ENCODE data around the gene FNDC3B.

The FNDC3B gene

GRCh38 chr3:172068977-172069376 is 29.6 kb downstream of the FNDC3B start:
- peaks cover 5% of the 10 kb centered on the region for H3K36me3 ChIP-seq (ENCODE audit: insufficient read depth, low read length)
- WGBS = 81% methylated on average over 3 of the region's 4 CpGs
- no peaks in the 10 kb centered on the region for H3K9me3 ChIP-seq (ENCODE audit: insufficient read depth, low read depth, low read length)
- H3K4me1 ChIP-seq (ENCODE audit: insufficient read depth, low read length) = peaks cover 53% of the 10 kb centered on the region
- H3K9ac ChIP-seq (ENCODE audit: low read depth, low read length) = no peak overlapping the region
- H3K4me3 ChIP-seq (ENCODE audit: low read length) = no peak overlapping the region
- no peaks in the 10 kb centered on the region for H3K27me3 ChIP-seq (ENCODE audit: insufficient read depth, low read length)
- H3K27ac ChIP-seq (ENCODE audit: low read depth, low read length) = no peak overlapping the region

GRCh38 chr3:172069478-172069877 is 30.1 kb downstream of the FNDC3B start:
- H3K4me1 ChIP-seq (ENCODE audit: insufficient read depth, low read length) = peaks cover 53% of the 10 kb centered on the region
- H3K9ac ChIP-seq (ENCODE audit: low read depth, low read length) = no peak overlapping the region
- WGBS = 77% methylated on average over 2 of the region's 3 CpGs
- H3K27me3 ChIP-seq (ENCODE audit: insufficient read depth, low read length) = no peaks in the 10 kb centered on the region
- no peak overlapping the region for H3K4me3 ChIP-seq (ENCODE audit: low read length)
- no peak overlapping the region for H3K27ac ChIP-seq (ENCODE audit: low read depth, low read length)
- H3K9me3 ChIP-seq (ENCODE audit: insufficient read depth, low read depth, low read length) = no peaks in the 10 kb centered on the region
- H3K36me3 ChIP-seq (ENCODE audit: insufficient read depth, low read length) = peaks cover 3% of the 10 kb centered on the region; the same call in 1 of the 2 replicates

GRCh38 chr3:172070269-172070668 is 30.9 kb downstream of the FNDC3B start:
- Histone ChIP-seq H3K4me3 (ENCODE audit: low read length) (no peak overlapping the region), H3K27ac (ENCODE audit: low read depth, low read length) (no peak overlapping the region), H3K4me1 (ENCODE audit: insufficient read depth, low read length) (peaks cover 52% of the 10 kb centered on the region), H3K9ac (ENCODE audit: low read depth, low read length) (no peak overlapping the region), H3K9me3 (ENCODE audit: insufficient read depth, low read depth, low read length) (no peaks in the 10 kb centered on the region), H3K27me3 (ENCODE audit: insufficient read depth, low read length) (no peaks in the 10 kb centered on the region), H3K36me3 (ENCODE audit: insufficient read depth, low read length) (0 out of 2 replicates have a peak, but pooled peaks cover 3% of the 10 kb centered on the region)
- 90% methylated on average over 6 of the region's 6 CpGs for WGBS

GRCh38 chr3:172070802-172071201 is 31.4 kb downstream of the FNDC3B start:
- Histone ChIP-seq H3K4me1 (ENCODE audit: insufficient read depth, low read length) (peaks cover 47% of the 10 kb centered on the region), H3K4me3 (ENCODE audit: low read length) (no peak overlapping the region), H3K27ac (ENCODE audit: low read depth, low read length) (no peak overlapping the region), H3K27me3 (ENCODE audit: insufficient read depth, low read length) (no peaks in the 10 kb centered on the region), H3K9me3 (ENCODE audit: insufficient read depth, low read depth, low read length) (no peaks in the 10 kb centered on the region), H3K36me3 (ENCODE audit: insufficient read depth, low read length) (0 out of 2 replicates have a peak, but pooled peaks cover 3% of the 10 kb centered on the region), H3K9ac (ENCODE audit: low read depth, low read length) (no peak overlapping the region)
- WGBS = no CpG with 5 or more reads among the region's 2 CpGs

- Histone ChIP-seq H3K4me3 (ENCODE audit: low read length) (no peak overlapping the region), H3K27me3 (ENCODE audit: insufficient read depth, low read length) (no peaks in the 10 kb centered on the region), H3K9me3 (ENCODE audit: insufficient read depth, low read depth, low read length) (no peaks in the 10 kb centered on the region), H3K9ac (ENCODE audit: low read depth, low read length) (no peak overlapping the region), H3K27ac (ENCODE audit: low read depth, low read length) (no peak overlapping the region), H3K36me3 (ENCODE audit: insufficient read depth, low read length) (0 out of 2 replicates have a peak, but pooled peaks cover 3% of the 10 kb centered on the region), H3K4me1 (ENCODE audit: insufficient read depth, low read length) (peaks cover 39% of the 10 kb centered on the region)
- WGBS = 96% methylated on average over 8 of the region's 8 CpGs
These were observed 32.5 kb downstream of the FNDC3B start for GRCh38 chr3:172071780-172072330.

- H3K36me3 ChIP-seq (ENCODE audit: insufficient read depth, low read length) = 0 out of 2 replicates have a peak, but pooled peaks cover 3% of the 10 kb centered on the region
- H3K9me3 ChIP-seq (ENCODE audit: insufficient read depth, low read depth, low read length) = no peaks in the 10 kb centered on the region
- no peak overlapping the region for H3K9ac ChIP-seq (ENCODE audit: low read depth, low read length)
- H3K4me3 ChIP-seq (ENCODE audit: low read length) = no peak overlapping the region
- peaks cover 37% of the 10 kb centered on the region for H3K4me1 ChIP-seq (ENCODE audit: insufficient read depth, low read length)
- no peaks in the 10 kb centered on the region for H3K27me3 ChIP-seq (ENCODE audit: insufficient read depth, low read length)
- H3K27ac ChIP-seq (ENCODE audit: low read depth, low read length) = no peak overlapping the region
- WGBS = 92% methylated on average over 4 of the region's 4 CpGs
These were observed 33.2 kb downstream of the FNDC3B start for GRCh38 chr3:172072543-172072942.

- Histone ChIP-seq H3K4me3 (ENCODE audit: low read length) (no peak overlapping the region), H3K27me3 (ENCODE audit: insufficient read depth, low read length) (no peaks in the 10 kb centered on the region), H3K9ac (ENCODE audit: low read depth, low read length) (no peak overlapping the region), H3K36me3 (ENCODE audit: insufficient read depth, low read length) (0 out of 2 replicates have a peak, but pooled peaks cover 3% of the 10 kb centered on the region), H3K27ac (ENCODE audit: low read depth, low read length) (no peak overlapping the region), H3K4me1 (ENCODE audit: insufficient read depth, low read length) (peaks cover 38% of the 10 kb centered on the region), H3K9me3 (ENCODE audit: insufficient read depth, low read depth, low read length) (no peaks in the 10 kb centered on the region)
- WGBS = 95% methylated on average over 4 of the region's 5 CpGs
These were observed 34.0 kb downstream of the FNDC3B start for GRCh38 chr3:172073262-172073915.

- Histone ChIP-seq H3K4me1 (ENCODE audit: insufficient read depth, low read length) (peaks cover 39% of the 10 kb centered on the region), H3K9me3 (ENCODE audit: insufficient read depth, low read depth, low read length) (no peaks in the 10 kb centered on the region), H3K36me3 (ENCODE audit: insufficient read depth, low read length) (0 out of 2 replicates have a peak, but pooled peaks cover 3% of the 10 kb centered on the region), H3K9ac (ENCODE audit: low read depth, low read length) (no peak overlapping the region), H3K27ac (ENCODE audit: low read depth, low read length) (peak overlapping the region; percentile 15; the same call in 1 of the 2 replicates), H3K27me3 (ENCODE audit: insufficient read depth, low read length) (no peaks in the 10 kb centered on the region), H3K4me3 (ENCODE audit: low read length) (no peak overlapping the region)
- 91% methylated on average over 2 of the region's 2 CpGs for WGBS
These were observed 34.7 kb downstream of the FNDC3B start for GRCh38 chr3:172074032-172074431.

GRCh38 chr3:172074586-172074985 is 35.2 kb downstream of the FNDC3B start:
- Histone ChIP-seq H3K36me3 (ENCODE audit: insufficient read depth, low read length) (0 out of 2 replicates have a peak, but pooled peaks cover 3% of the 10 kb centered on the region), H3K9me3 (ENCODE audit: insufficient read depth, low read depth, low read length) (no peaks in the 10 kb centered on the region), H3K27ac (ENCODE audit: low read depth, low read length) (no peak overlapping the region), H3K27me3 (ENCODE audit: insufficient read depth, low read length) (no peaks in the 10 kb centered on the region), H3K4me3 (ENCODE audit: low read length) (no peak overlapping the region), H3K9ac (ENCODE audit: low read depth, low read length) (no peak overlapping the region), H3K4me1 (ENCODE audit: insufficient read depth, low read length) (peaks cover 34% of the 10 kb centered on the region)
- 95% methylated on average over 3 of the region's 4 CpGs for WGBS

GRCh38 chr3:172076212-172076611 is 36.8 kb downstream of the FNDC3B start:
- Histone ChIP-seq H3K9ac (ENCODE audit: low read depth, low read length) (no peak overlapping the region), H3K36me3 (ENCODE audit: insufficient read depth, low read length) (0 out of 2 replicates have a peak, but pooled peaks cover 3% of the 10 kb centered on the region), H3K27me3 (ENCODE audit: insufficient read depth, low read length) (no peaks in the 10 kb centered on the region), H3K4me3 (ENCODE audit: low read length) (no peak overlapping the region), H3K4me1 (ENCODE audit: insufficient read depth, low read length) (peaks cover 20% of the 10 kb centered on the region), H3K27ac (ENCODE audit: low read depth, low read length) (no peak overlapping the region), H3K9me3 (ENCODE audit: insufficient read depth, low read depth, low read length) (no peaks in the 10 kb centered on the region)
- WGBS = 95% methylated on average over 2 of the region's 2 CpGs

- no peak overlapping the region for H3K4me3 ChIP-seq (ENCODE audit: low read length)
- H3K27me3 ChIP-seq (ENCODE audit: insufficient read depth, low read length) = no peaks in the 10 kb centered on the region
- 100% methylated on average over 3 of the region's 4 CpGs for WGBS
- peaks cover 2% of the 10 kb centered on the region; the same call in 1 of the 2 replicates for H3K9me3 ChIP-seq (ENCODE audit: insufficient read depth, low read depth, low read length)
- H3K9ac ChIP-seq (ENCODE audit: low read depth, low read length) = no peak overlapping the region
- no peak overlapping the region for H3K27ac ChIP-seq (ENCODE audit: low read depth, low read length)
- H3K36me3 ChIP-seq (ENCODE audit: insufficient read depth, low read length) = peaks cover 8% of the 10 kb centered on the region
- peaks cover 16% of the 10 kb centered on the region for H3K4me1 ChIP-seq (ENCODE audit: insufficient read depth, low read length)
These were observed 37.9 kb downstream of the FNDC3B start for GRCh38 chr3:172077197-172077757.

Data from HUES64 (cell line).